Stimulated activated memory B cell treated with anti-CD40 and anti-IgM and Interleukin-4, amounts not matched to agents 10 μg/mL and 1 μg/mL and 100 μg/mL, for 72 hours (primary cell): ENCODE data around the gene CYP2E1.
"Not testable (repeated sequence)": the region's sequence is repeated elsewhere in the genome, so short reads cannot be mapped to it uniquely, and the experiment has no call there.

Experiments
- ATAC-seq: fragments of 150-1000 bp; cut with Tn5 transposase; 2 replicates; pipeline ENCODE4 v1.10.0; 2021
- H3K27ac Mint-ChIP-seq: one replicate; pipeline ENCODE4 v1.8.0; 2022; ENCODE audit warnings: mild to moderate bottlenecking, mixed read lengths
- H3K27me3 Mint-ChIP-seq: one replicate; pipeline ENCODE4 v1.8.0; 2022; ENCODE audit warnings: mixed read lengths
- H3K36me3 Mint-ChIP-seq: one replicate; pipeline ENCODE4 v1.8.0; 2022; ENCODE audit warnings: mixed read lengths
- H3K4me1 Mint-ChIP-seq: one replicate; pipeline ENCODE4 v1.8.0; 2022; ENCODE audit warnings: mixed read lengths
- H3K4me3 Mint-ChIP-seq: one replicate; pipeline ENCODE4 v1.8.0; 2022; ENCODE audit warnings: mild to moderate bottlenecking, moderate library complexity, mixed read lengths
- H3K9me3 Mint-ChIP-seq: one replicate; pipeline ENCODE4 v1.8.0; 2022; ENCODE audit warnings: mixed read lengths

CYP2E1 gene

DNA sequence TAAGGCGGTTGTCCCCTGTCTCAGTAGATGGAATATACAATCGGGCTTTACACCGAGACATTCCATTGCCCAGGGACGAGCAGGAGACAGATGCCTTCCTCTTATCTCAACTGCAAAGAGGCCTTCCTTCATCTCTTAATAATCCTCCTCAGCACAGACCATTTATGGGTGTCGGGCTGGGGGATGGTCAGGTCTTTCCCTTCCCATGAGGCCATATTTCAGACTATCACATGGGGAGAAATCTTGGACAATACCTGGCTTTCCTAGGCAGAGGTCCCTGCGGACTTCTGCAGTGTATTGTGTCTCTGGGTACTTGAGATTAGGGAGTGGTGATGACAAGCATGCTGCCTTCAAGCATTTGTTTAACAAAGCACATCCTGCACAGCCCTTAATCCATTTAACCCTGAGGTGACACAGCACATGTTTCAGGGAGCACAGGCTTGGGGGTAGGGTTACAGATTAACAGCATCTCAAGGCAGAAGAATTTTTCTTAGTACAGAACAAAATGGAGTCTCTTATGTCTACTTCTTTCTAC is 14.3 kb downstream of the CYP2E1 start:
- H3K4me3 Mint-ChIP-seq, H3K9me3 Mint-ChIP-seq, ATAC-seq, H3K4me1 Mint-ChIP-seq, H3K36me3 Mint-ChIP-seq, H3K27ac Mint-ChIP-seq: not testable (repeated sequence)
- peaks cover 34% of the 10 kb centered on the region for H3K27me3 Mint-ChIP-seq

DNA sequence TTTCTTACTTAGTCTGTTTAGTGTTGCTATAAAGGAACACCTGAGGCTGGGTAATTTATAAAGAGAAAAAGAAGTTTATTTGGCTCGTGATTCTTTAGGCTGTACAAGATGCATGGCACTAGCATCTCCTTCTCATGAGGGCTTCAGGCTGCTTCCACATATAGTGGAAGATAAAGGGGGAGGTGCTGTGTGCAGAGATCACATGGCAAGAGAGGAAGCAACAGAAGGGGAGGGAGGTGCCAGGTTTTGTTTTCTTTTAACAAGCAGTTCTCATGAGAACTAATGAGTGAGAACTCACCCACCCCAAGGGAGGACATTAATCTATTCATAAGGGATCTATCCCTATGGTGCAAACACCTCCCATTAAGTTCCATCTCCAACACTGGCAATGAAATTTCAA is 17.3 kb downstream of the CYP2E1 start:
- no peak for ATAC-seq
- H3K36me3 Mint-ChIP-seq, result peaks cover 12% of the 10 kb centered on the region
- no peak overlapping the region for H3K27ac Mint-ChIP-seq
- H3K27me3 Mint-ChIP-seq, result peaks cover 64% of the 10 kb centered on the region
- H3K4me1 Mint-ChIP-seq, result no peaks in the 10 kb centered on the region
- no peak overlapping the region for H3K4me3 Mint-ChIP-seq
- peaks cover 20% of the 10 kb centered on the region for H3K9me3 Mint-ChIP-seq

DNA sequence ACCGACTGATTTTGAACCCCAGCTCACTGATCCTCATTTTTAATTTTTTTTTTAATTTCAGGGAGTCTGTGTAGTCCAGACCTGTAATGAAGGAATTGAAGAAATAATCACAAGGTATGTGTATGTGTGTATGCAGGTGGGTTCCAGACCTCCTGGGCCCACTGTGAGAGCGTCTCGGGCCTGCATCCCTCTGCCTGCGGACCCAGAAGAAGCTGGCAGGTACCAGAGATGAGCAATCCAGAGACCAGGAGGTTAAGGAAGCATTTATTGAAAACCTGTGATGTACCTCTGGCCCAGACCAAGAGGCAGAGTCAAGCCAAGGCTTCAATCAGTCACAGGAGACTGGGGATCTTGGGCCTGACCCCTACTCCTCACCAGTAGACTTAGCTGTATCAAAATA is 27.4 kb downstream of the CYP2E1 start:
- Mint-ChIP-seq H3K27me3 (peaks cover 45% of the 10 kb centered on the region), H3K9me3 (no peaks in the 10 kb centered on the region), H3K4me1 (no peaks in the 10 kb centered on the region), H3K4me3 (no peak overlapping the region), H3K36me3 (no peaks in the 10 kb centered on the region), H3K27ac (no peak overlapping the region)
- no peak for ATAC-seq

DNA sequence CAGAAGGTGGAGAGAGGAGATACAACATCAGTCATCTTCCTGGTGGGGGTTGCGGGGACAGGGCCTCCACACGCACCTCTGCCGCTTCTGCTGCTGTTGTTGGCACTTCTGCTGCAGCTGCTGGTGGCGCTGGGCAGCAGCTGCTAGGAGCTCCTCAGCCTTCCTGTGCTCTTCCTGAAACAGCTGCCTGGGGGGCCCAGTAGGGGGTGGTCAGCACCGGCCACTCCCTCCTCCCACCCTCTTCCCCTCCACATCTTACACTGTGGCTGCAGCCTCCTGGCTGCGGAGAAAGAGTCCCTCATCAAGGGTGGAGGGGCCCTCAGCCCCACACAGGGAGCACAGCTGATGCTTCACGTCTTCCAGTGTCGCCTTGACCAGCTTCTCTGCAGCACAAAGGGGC is 28.4 kb downstream of the CYP2E1 start:
- Mint-ChIP-seq H3K27ac (no peak overlapping the region), H3K36me3 (no peaks in the 10 kb centered on the region), H3K4me1 (no peaks in the 10 kb centered on the region), H3K9me3 (no peaks in the 10 kb centered on the region), H3K27me3 (peaks cover 43% of the 10 kb centered on the region), H3K4me3 (no peak overlapping the region)
- ATAC-seq, result no peak

DNA sequence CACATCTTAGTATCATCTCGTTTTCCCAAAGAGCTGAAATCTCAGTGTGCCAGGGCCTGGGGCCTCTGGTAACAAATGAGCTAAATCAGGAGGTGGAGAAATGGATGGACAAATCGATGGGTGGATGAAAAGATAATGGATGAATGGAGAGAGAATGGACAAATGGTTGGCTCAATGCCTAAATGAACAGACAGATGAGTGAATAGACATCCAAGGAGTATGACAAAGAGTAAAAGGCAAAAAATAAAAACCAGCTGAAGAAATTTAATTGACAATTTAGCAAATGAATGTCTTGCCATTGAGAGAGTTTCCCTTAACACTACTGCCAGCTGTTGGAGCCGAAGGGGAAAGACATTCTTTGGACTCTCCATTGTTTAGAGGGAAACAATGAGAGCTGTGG is 30.2 kb downstream of the CYP2E1 start:
- no peak for ATAC-seq
- no peaks in the 10 kb centered on the region for H3K36me3 Mint-ChIP-seq
- H3K27me3 Mint-ChIP-seq, result peaks cover 43% of the 10 kb centered on the region
- no peak overlapping the region for H3K27ac Mint-ChIP-seq
- H3K9me3 Mint-ChIP-seq, result no peaks in the 10 kb centered on the region
- H3K4me3 Mint-ChIP-seq, result no peak overlapping the region
- H3K4me1 Mint-ChIP-seq, result no peaks in the 10 kb centered on the region

DNA sequence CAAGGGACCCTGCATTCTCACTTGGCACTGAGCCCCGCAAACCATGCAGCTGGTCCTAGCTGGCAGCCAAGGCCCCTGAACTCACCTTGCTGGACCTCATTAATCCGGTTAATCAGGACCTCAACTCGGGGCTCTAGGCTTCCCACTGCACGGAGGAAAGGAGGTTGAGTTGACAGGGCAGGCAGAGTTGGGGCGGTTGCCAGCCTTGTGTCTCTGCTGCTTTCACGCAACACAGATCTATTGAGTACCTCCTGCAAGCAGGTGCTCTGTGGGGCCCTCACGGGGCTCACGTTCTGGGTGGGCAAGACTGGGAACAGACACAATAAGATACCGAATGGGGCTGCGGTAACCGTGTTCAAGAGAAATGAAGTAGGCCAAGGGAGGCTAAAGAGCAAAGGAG is 32.1 kb downstream of the CYP2E1 start:
- Mint-ChIP-seq H3K27me3 (peaks cover 47% of the 10 kb centered on the region), H3K9me3 (no peaks in the 10 kb centered on the region), H3K27ac (no peak overlapping the region), H3K36me3 (no peaks in the 10 kb centered on the region), H3K4me1 (no peaks in the 10 kb centered on the region), H3K4me3 (no peak overlapping the region)
- no peak for ATAC-seq

DNA sequence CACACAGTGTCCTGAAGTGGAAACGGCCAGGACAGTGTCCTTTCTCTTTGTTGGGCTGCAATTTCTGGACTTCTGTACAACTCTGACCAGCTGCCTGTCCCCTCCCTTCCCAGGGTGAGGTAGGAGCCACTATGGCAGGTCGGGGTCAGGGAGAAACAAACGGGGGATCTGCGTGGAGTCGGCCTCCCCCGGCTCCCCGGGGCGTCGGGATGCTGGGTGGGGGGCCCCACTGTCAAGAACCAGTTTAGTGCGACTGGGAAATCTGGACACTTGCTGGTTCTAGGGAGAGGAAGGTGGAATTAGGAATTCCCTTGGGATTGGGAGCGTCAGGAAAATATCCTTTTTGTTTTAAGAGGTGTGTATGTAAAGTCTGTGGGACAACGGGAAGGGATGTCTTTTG is 37.7 kb downstream of the CYP2E1 start:
- Mint-ChIP-seq H3K27me3 (peaks cover 15% of the 10 kb centered on the region), H3K4me1 (no peaks in the 10 kb centered on the region), H3K27ac (no peak overlapping the region), H3K36me3 (no peaks in the 10 kb centered on the region), H3K9me3 (peaks cover 12% of the 10 kb centered on the region), H3K4me3 (no peak overlapping the region)
- ATAC-seq, result no peak

DNA sequence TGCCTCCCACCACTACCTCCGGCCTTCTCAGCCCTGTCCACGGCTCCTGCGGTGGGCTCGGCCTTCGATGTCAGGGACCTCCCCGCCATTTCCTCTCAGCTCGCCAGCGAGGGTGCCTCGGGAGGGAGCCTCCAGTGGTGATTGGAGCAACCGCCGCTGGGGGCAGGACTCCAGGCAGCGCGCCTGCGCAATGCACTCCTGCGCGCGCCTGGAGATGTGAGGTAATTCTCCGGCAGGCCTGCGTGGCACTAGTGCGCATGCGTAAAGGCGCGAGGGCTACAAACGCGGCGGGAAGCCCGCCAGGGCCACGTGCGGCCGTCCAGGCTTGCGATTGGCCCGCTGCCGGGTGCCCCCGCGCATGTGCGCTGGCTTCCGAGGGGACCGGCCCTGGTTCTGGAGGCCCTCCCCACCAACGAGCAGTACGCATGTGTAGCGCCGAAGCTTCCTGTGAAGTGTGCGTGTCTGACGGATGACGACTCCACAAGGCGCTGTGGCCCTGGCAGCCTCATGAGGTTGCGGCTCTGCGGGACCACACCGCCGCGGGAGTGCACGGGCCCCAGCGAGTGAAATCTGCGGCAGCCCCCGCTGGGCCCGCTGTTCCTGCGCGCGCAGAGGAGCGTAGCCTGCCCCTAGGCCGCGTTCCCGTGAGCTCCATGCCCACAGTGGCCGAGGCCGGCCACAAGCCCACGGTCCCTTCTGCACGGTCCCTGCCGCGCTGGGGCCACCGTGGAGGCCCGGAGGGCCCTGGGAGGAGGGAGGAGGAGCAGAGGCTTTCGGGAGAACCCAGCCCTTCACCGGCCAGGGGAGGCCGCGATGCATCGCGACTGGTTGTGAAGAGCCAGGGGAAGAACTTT is 38.5 kb downstream of the CYP2E1 start, which contains the start of gene SYCE1:
SYCE1 (minus strand) TSS at position 143 of the 854 bp plus-strand sequence; CDS start at position 89, 54 bp downstream.
- Mint-ChIP-seq H3K27me3 (peaks cover 13% of the 10 kb centered on the region), H3K27ac (no peak within 1 kb of the TSS), H3K4me3 (no peak within 1 kb of the TSS), H3K9me3 (peaks cover 12% of the 10 kb centered on the region), H3K36me3 (no peaks in the 10 kb centered on the region), H3K4me1 (no peaks in the 10 kb centered on the region)
- no peak for ATAC-seq

DNA sequence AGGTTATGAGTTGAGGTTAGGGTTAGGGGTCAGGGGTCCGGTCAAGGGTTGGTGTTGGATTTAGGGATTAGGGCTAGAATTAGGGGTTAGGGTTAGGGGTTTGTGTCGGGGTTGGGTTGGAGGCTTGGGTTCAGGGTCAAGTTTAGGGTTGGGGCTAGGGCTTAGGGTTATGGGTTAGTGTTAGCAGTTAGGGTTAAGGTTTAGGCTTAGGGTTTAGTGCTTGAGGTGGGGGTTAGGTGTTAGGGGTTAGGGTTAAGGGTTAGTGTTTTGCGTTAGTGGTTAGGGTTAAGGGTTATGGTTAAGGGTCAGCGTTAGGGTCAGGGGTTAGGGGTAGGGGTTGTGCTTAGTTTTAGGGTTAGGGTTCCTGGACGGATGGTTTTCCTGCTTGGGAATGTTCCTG is 40.0 kb downstream of the CYP2E1 start:
- H3K9me3 Mint-ChIP-seq, result peaks cover 14% of the 10 kb centered on the region
- H3K27me3 Mint-ChIP-seq, result peaks cover 13% of the 10 kb centered on the region
- H3K36me3 Mint-ChIP-seq, result no peaks in the 10 kb centered on the region
- ATAC-seq, result no peak
- H3K27ac Mint-ChIP-seq, result no peak overlapping the region
- no peaks in the 10 kb centered on the region for H3K4me1 Mint-ChIP-seq
- no peak overlapping the region for H3K4me3 Mint-ChIP-seq

DNA sequence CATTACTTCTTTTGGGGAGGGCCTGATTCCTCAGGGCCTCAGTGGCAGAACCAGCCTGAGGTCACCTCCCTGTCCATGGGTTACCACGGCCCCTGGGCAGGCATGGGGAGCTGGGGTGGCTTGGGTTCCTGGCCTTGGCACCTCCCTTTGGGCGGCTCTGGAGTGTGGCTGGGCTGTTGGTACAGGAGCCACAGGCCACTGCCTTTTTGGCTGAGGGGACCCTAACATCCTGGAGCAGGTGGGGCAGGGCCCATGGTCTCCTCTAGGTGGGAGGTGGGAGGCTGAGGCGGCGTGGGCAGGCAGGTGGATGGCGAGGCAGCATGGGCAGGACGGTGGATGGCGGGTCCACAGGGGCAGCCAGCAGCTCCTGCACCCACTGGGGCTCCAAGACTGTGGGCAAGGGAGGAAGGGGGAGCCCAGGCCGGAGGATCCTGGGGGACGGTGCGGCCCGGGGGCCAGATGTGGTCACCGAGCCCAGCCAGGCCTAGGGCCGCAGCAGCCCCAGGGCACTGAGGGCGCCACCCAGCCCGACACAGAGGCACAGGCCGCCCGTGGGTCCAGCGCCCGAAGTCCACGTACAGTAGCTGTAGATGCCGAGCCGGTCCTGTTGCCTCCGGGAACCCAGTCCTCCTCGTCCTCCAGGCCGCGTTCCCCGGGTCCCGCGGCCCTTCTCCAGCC is 40.6 kb downstream of the CYP2E1 start:
- Mint-ChIP-seq H3K36me3 (peaks cover 1% of the 10 kb centered on the region), H3K27ac (no peak overlapping the region), H3K4me3 (no peak overlapping the region), H3K27me3 (peaks cover 13% of the 10 kb centered on the region), H3K4me1 (no peaks in the 10 kb centered on the region), H3K9me3 (peaks cover 14% of the 10 kb centered on the region)
- no peak for ATAC-seq

DNA sequence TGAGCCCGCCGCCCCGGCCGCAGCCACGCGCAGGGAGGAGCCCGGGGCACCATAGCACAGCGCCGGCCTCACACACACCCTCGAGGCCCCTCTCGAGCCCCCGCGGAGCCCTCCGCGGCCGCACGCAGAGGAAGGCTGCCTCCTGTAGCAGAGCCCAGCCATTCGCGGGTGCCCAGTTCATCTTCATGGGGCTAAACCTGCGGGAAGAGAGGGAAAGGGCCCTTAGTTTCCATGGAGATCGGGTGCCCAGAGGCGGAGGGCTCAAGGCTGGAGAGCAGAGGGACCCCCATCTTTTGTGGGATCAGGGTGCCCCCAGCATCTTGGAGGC is 41.1 kb downstream of the CYP2E1 start:
- no peak overlapping the region for H3K27ac Mint-ChIP-seq
- no peaks in the 10 kb centered on the region for H3K4me1 Mint-ChIP-seq
- no peak for ATAC-seq
- peaks cover 13% of the 10 kb centered on the region for H3K27me3 Mint-ChIP-seq
- peaks cover 18% of the 10 kb centered on the region for H3K9me3 Mint-ChIP-seq
- peaks cover 6% of the 10 kb centered on the region for H3K36me3 Mint-ChIP-seq
- H3K4me3 Mint-ChIP-seq, result no peak overlapping the region

DNA sequence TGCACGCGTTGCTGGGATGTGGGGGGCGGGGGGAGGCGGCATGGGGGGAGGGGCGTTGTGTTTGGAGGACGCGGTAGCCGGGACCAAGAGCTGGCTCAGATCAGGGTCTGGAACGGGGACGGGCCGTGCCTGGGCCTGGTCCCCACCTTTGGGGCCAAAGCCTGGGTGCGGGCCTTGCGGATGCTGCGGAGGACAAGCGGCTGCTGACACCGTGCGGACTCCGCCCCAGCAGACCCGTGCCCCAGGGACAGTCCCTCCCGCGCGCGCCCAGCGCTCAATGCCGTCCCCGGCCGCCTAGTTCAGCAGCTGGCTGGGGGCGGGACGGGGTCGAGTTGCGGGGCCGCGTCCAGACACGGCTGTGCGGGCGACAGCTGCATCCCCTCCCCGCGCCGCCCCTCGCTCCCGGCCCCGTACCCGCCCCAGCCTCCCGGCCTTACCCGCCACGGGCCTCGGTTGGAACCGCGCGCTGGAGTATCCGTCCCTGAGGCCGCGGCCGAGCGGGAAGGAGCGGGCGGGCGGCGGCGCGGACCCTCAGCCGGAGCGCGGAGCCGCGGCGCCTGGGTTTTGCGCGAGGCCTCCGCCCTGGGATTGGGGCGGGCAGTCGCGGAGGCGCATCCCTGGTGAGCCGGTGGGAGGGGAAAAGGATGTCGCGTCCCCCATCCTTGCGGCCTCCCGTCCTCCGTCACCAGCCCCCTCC is 41.8 kb downstream of the CYP2E1 start:
- H3K27me3 Mint-ChIP-seq, result peaks cover 11% of the 10 kb centered on the region
- H3K4me3 Mint-ChIP-seq, H3K27ac Mint-ChIP-seq, H3K4me1 Mint-ChIP-seq, H3K36me3 Mint-ChIP-seq: not testable (repeated sequence)
- ATAC-seq, result peak; percentile 42
- peaks cover 22% of the 10 kb centered on the region for H3K9me3 Mint-ChIP-seq

DNA sequence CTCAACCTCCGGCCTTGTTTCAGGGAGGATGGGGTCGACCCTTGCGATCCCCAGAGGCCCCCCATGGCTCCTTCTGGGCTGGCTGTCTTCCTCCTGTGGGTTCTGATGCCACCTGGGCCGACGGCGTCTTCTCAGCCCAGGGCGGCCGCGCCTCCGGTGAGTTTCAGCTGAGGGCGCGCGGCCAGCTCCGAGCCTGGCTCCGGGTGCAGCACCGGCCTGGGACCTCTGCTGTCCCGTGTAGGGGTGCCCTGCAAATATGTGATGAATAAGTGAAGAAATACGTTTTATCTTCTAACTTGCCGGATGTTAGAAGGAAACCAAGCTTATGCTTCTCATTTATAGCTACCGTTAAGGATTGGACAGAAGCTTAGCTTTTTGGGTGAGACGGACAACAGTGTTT is 42.6 kb downstream of the CYP2E1 start:
- ATAC-seq, H3K4me1 Mint-ChIP-seq, H3K36me3 Mint-ChIP-seq, H3K4me3 Mint-ChIP-seq, H3K27ac Mint-ChIP-seq, H3K27me3 Mint-ChIP-seq: not testable (repeated sequence)
- peaks cover 25% of the 10 kb centered on the region for H3K9me3 Mint-ChIP-seq

DNA sequence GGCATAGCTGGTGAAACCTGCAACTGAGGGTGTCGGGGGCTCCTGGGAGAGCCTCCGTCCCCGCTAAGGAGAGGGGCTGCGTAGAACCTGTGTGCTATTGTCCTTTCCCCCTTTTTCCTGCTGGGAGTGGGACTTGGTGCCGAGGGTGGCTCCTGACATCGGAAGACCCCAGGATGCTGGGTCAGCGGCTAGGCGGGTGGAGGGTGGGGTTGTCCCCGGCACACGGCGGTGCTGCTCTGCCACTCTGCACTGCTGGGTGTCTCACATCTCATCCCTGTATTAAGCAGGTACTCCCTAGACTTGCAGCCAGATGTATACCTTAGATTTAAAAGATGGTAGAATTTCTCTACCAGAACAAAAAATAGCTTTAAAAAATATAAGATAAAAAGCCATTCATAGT is 44.9 kb downstream of the CYP2E1 start:
- not testable (repeated sequence) for H3K4me3 Mint-ChIP-seq, ATAC-seq, H3K27me3 Mint-ChIP-seq, H3K36me3 Mint-ChIP-seq, H3K27ac Mint-ChIP-seq, H3K4me1 Mint-ChIP-seq
- peaks cover 18% of the 10 kb centered on the region for H3K9me3 Mint-ChIP-seq

DNA sequence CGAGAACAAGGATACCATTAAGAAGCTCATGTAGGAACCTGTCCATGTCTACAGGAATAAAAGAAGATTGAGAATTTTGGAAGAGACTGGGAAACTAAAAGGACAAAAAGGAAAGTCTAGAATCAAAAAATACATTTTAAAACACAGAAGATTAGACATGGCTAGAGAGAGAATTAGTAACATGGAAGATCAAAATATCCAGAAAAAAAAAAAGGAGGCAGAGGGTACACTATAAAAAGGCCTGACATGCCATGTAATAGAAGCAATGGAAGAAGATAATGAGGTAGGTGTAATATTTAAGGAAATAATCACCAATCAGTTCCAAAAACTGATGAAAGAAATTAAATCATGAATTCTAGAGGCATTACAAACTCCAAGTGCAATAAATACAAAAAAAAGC is 46.3 kb downstream of the CYP2E1 start:
- H3K4me3 Mint-ChIP-seq, ATAC-seq: not testable (repeated sequence)

More for the DNA sequence above, 46.3 kb downstream of the CYP2E1 start:
- not testable (repeated sequence) for H3K27ac Mint-ChIP-seq, H3K27me3 Mint-ChIP-seq, H3K4me1 Mint-ChIP-seq, H3K36me3 Mint-ChIP-seq
- peaks cover 16% of the 10 kb centered on the region for H3K9me3 Mint-ChIP-seq
